Endothelial cell of umbilical vein (primary cell): ENCODE results near the gene IL15. TPM values are rescaled to one million over a fixed set of nuclear protein-coding genes. Genes with fewer than 3 reads are reported as not detected.
"Not testable (repeated sequence)": the region's sequence is repeated elsewhere in the genome, so short reads cannot be mapped to it uniquely, and the experiment has no call there.

ENCODE experiments used
- BruUV-seq: library from RNA; stranded (reverse); fragments of 400-500 nt; replicated peaks from 2 replicates; lab custom pipeline; 2021; lab: Mats Ljungman, UMichigan
- CTCF ChIA-PET: fragments of 300-600, 350-600 bp; sonication (Branson Sonifier 250); formaldehyde crosslinking; loops from one replicate; lab custom pipeline; 2021; ENCODE audit warnings: antibody characterized with exemption, inconsistent platforms; lab: Charles Lee
- POLR2A ChIA-PET: fragments of 300-600, 350-600 bp; sonication (Branson Sonifier 250); formaldehyde crosslinking; loops from one replicate; lab custom pipeline; 2021; ENCODE audit warnings: antibody characterized with exemption, inconsistent platforms; lab: Charles Lee
- DNase-seq: peaks from one replicate; pipeline ENCODE4 v3.0.0-alpha.2; 2011; ENCODE audit warnings: low read depth, low spot score
- FAIRE-seq: peaks from 2 replicates; lab custom pipeline; 2011; peaks lifted over from hg19 to GRCh38; lab: Jason Lieb, UNC
- H2AFZ ChIP-seq: 2 replicates; pipeline ENCODE4 v1.6.0; 2012; ENCODE audit warnings: low read depth, low read length, control low read depth, inconsistent platforms
- H3K27ac ChIP-seq: 2 replicates; pipeline ENCODE4 v1.5.1; 2011; ENCODE audit warnings: low read depth, mild to moderate bottlenecking, control low read depth, low read length, moderate library complexity; ENCODE audit not compliant: insufficient read depth
- H3K27me3 ChIP-seq, 2 experiments: 2 replicates each; pipeline versions ENCODE4 v1.6.0 to v1.6.1; 2011; ENCODE audit warnings: low read length in 2 of 2, mixed read lengths in 1 of 2; ENCODE audit not compliant: control insufficient read depth in 2 of 2, insufficient read depth in 2 of 2
- H3K36me3 ChIP-seq, 2 experiments: 2 replicates in 1 of 2; 3 replicates in 1 of 2; pipeline ENCODE4 v1.5.1; 2011; ENCODE audit warnings: low read length in 2 of 2, mild to moderate bottlenecking in 1 of 2, moderate library complexity in 1 of 2; ENCODE audit not compliant: control insufficient read depth in 2 of 2, insufficient read depth in 2 of 2; ENCODE audit errors: extremely low read depth in 1 of 2
- H3K4me1 ChIP-seq: 3 replicates; pipeline ENCODE4 v1.5.1; 2011; ENCODE audit warnings: mild to moderate bottlenecking, low read length; ENCODE audit not compliant: control insufficient read depth, insufficient read depth; ENCODE audit errors: extremely low read depth
- H3K4me2 ChIP-seq: 2 replicates; pipeline ENCODE4 v1.6.1; 2011; ENCODE audit warnings: low read length, control low read depth, mixed read lengths; ENCODE audit not compliant: insufficient read depth
- H3K4me3 ChIP-seq, 3 experiments: fragments of 200-600 bp in 1 of 3; sonication (generic), shearing (Covaris generic) in 1 of 3; replicated peaks in 1 of 3; 2 replicates each; pipeline ENCODE4 v1.5.1; 2011 to 2016; ENCODE audit warnings: control low read depth in 3 of 3, low read length in 3 of 3, mild to moderate bottlenecking in 2 of 3, inconsistent platforms in 1 of 3, low read depth in 1 of 3, moderate library complexity in 1 of 3; ENCODE audit not compliant: insufficient read depth in 1 of 3
- H3K79me2 ChIP-seq: 2 replicates; pipeline ENCODE4 v1.6.0; 2012; ENCODE audit warnings: low read length, inconsistent platforms; ENCODE audit not compliant: control insufficient read depth, insufficient read depth
- H3K9ac ChIP-seq: replicated peaks from 2 replicates; pipeline ENCODE3; 2011; ENCODE audit warnings: low read length, control low read depth; ENCODE audit not compliant: insufficient read depth; ENCODE audit errors: extremely low read depth
- H3K9me1 ChIP-seq: replicated peaks from 3 replicates; pipeline ENCODE4 v1.6.0; 2011; ENCODE audit warnings: mild to moderate bottlenecking, low read length; ENCODE audit not compliant: control insufficient read depth, insufficient read depth; ENCODE audit errors: extremely low read depth
- H3K9me3 ChIP-seq: replicated peaks from 2 replicates; pipeline ENCODE4 v1.5.1; 2012; ENCODE audit warnings: low read length, inconsistent platforms; ENCODE audit not compliant: control insufficient read depth, insufficient read depth
- H4K20me1 ChIP-seq: replicated peaks from 2 replicates; pipeline ENCODE3; 2011; ENCODE audit warnings: mild to moderate bottlenecking, low read length; ENCODE audit not compliant: control insufficient read depth, insufficient read depth; ENCODE audit errors: extremely low read depth
- JUN ChIP-seq: IDR thresholded peaks from 2 replicates; pipeline ENCODE4 v1.6.1; 2011; ENCODE audit warnings: borderline replicate concordance, low read depth; ENCODE audit not compliant: insufficient read length, insufficient read depth
- dilution Hi-C: fragments of 300-500 bp; cut with MboI; formaldehyde crosslinking; loops from one replicate; pipeline ENCODE4 v1.15.0; 2019; ENCODE audit warnings: low sequenced_read_pairs; ENCODE audit not compliant: extremely low pct_ligation_motif_present
- intact Hi-C: fragments of 100-400 bp; cut with micrococcal nuclease; formaldehyde crosslinking; loops from one replicate; pipeline ENCODE4 v1.10.0; 2022
- polyA plus RNA-seq, 4 experiments: library from polyadenylated mRNA; depleted of rRNA in 3 of 4; stranded (reverse) in 3 of 4; unstranded in 1 of 4; fragments of >200 nt; gene quantifications; 2 replicates each; pipeline versions ENCODE4 v1.2.1 to v1.2.3, GENCODE V29; 2011 to 2012; ENCODE audit warnings: missing spikeins in 1 of 4
- total RNA-seq: library from RNA; stranded (reverse); gene quantifications from 2 replicates; pipeline ENCODE4 v1.2.3, GENCODE V29; 2021

The IL15 gene
- total and polyA plus RNA-seq, 2 donors (not counting 3 experiments of a cell fraction or from before 2014, with no cell fraction given) = 3.0 to 3.1 TPM

DNA sequence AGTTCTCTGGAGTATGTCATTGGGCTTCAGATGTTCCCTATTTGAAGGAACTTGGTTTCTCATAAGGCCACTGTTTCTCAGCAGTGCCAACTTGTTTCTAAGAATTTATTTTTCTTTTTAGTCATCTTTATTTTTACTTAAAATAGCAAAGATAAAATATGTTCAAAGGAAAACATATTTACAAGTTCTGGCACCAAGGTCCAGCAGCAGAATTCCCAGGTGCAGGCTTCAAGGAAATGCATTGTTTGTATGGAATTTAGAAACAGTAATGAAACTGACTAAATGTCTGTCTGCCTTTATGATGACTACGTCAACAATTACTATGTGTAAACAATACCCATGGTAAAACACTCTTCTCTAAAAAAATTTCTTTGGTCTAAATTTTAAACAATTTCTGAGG is 109.6 kb downstream of the IL15 start:
- no peaks in the 10 kb centered on the region for H3K27me3 ChIP-seq
- no peak overlapping the region for H2AFZ ChIP-seq
- CTCF ChIA-PET = no interaction called here
- no peaks in the 10 kb centered on the region for H3K36me3 ChIP-seq
- TF ChIP-seq JUN = no peak
- dilution Hi-C loops = no loop called here
- H3K27ac ChIP-seq = peak overlapping the region; percentile 20
- H3K9ac ChIP-seq = no peak overlapping the region
- no peaks in the 10 kb centered on the region for H3K9me3 ChIP-seq
- intact Hi-C loops = loop anchor here (1.0 to 2.0 kb wide), 4 partner anchors 17 to 376 kb away; no protein-coding TSS in a partner anchor
- H3K4me3 ChIP-seq = no peak overlapping the region
- H3K4me1 ChIP-seq = peaks cover 9% of the 10 kb centered on the region
- POLR2A ChIA-PET = no interaction called here
- DNase-seq (peak; percentile 78), FAIRE-seq (no peak)
- no peaks in the 10 kb centered on the region for H3K9me1 ChIP-seq
- no peaks in the 10 kb centered on the region for H3K79me2 ChIP-seq
- no peak overlapping the region for H3K4me2 ChIP-seq
- no peaks in the 10 kb centered on the region for H4K20me1 ChIP-seq
- no TSS peak for BruUV-seq

GRCh38 chr4:141751806-141752205 is 115.4 kb downstream of the IL15 start:
- H3K79me2 ChIP-seq, H4K20me1 ChIP-seq, H3K4me1 ChIP-seq, H2AFZ ChIP-seq, DNase-seq, BruUV-seq, FAIRE-seq, H3K9me3 ChIP-seq, H3K9me1 ChIP-seq, H3K4me3 ChIP-seq, H3K36me3 ChIP-seq, H3K27me3 ChIP-seq, H3K4me2 ChIP-seq, H3K9ac ChIP-seq, intact Hi-C loops, POLR2A ChIA-PET, H3K27ac ChIP-seq, dilution Hi-C loops, CTCF ChIA-PET: not testable (repeated sequence)
